ENCODE measurements around the gene PFKP.

The PFKP gene

DNA sequence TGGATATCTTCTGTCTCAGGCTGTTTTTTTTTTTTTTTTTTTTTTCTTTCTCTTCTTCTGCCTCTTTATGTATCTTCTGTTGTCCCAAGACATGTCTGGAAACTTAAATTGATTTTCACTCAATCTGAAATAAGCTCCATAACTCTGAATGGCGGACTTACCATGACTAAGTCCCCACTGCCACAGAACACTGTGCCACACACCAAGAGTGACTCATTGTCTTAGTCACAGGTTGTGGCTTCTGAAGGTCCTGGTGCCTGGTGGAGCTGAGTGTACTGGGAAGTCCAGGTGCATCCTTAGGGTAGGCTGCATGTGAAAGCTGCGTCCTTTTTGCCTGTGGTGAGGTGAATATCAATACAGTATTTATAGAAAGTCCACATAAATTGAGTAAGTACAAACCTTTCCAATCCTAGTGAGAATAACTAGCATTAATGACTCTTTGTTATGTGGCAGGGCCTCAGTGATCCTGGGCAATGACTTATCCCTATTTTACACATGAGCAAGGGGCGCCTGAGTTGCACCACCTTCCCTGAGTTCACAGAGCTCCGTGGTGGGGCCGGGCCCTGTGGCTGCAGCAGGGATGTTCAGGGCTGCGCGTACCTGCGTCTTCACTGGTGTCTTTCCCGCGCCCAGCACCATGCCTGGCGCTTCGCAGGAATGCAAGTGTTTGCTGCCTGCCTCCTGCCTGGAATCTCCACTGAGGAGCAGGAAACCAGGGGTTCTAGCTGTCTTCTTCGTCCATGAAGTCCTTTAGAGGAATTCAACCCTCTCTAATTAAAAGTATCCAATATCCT is 4.3 kb downstream of the PFKP start:
- H3K9ac ChIP-seq (ENCODE audit: low read depth, low read length): no peak overlapping the region
- no peaks in the 10 kb centered on the region for H3K9me3 ChIP-seq (ENCODE audit: control insufficient read depth, insufficient read depth, low read length)
- peaks cover 7% of the 10 kb centered on the region for H3K36me3 ChIP-seq (ENCODE audit: insufficient read depth, low read length)
- H3K4me1 ChIP-seq (ENCODE audit: insufficient read depth, low read length): peaks cover 20% of the 10 kb centered on the region; the same call in 1 of the 2 replicates

GRCh38 chr10:3072641-3073360 is 5.5 kb downstream of the PFKP start:
- H3K36me3 ChIP-seq (ENCODE audit: insufficient read depth, low read length): peaks cover 7% of the 10 kb centered on the region
- H3K9me3 ChIP-seq (ENCODE audit: control insufficient read depth, insufficient read depth, low read length): no peaks in the 10 kb centered on the region
- H3K9ac ChIP-seq (ENCODE audit: low read depth, low read length): no peak overlapping the region
- H3K4me1 ChIP-seq (ENCODE audit: insufficient read depth, low read length): peaks cover 23% of the 10 kb centered on the region; the same call in 1 of the 2 replicates

GRCh38 chr10:3074145-3074665 is 6.9 kb downstream of the PFKP start:
- Histone ChIP-seq H3K4me1 (ENCODE audit: insufficient read depth, low read length) (peaks cover 31% of the 10 kb centered on the region; the same call in 1 of the 2 replicates), H3K9me3 (ENCODE audit: control insufficient read depth, insufficient read depth, low read length) (no peaks in the 10 kb centered on the region), H3K36me3 (ENCODE audit: insufficient read depth, low read length) (peaks cover 7% of the 10 kb centered on the region), H3K9ac (ENCODE audit: low read depth, low read length) (no peak overlapping the region)

DNA sequence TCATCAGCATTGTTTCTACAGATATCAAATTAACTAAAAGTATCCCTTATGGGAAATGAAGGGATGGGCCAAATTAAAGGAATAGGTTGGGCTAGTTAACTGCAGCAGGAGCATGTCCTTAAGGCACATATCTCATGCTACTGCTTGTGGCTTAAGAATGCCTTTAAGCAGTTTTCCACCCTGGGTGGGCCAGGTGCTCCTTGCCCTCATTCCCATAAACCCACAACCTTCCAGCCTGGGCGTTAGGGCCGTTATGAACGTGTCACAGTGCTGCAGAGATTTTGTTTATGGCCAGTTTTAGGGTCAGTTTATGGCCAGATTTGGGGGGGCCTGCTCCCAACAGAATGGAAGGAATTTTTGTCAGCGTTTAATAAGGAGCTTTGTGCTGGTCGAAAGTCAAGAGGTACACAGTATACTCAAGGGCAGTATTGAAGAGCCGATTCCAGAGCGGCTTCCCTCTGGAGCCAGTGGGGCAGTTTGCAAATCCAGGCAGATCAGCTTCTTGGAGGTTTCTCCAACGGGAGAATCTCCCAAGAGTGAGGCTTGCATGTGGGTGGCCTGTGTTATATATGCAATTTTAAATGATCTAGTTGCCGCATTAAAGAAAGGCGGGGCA is 7.7 kb downstream of the PFKP start:
- Histone ChIP-seq H3K9ac (ENCODE audit: low read depth, low read length) (no peak overlapping the region), H3K9me3 (ENCODE audit: control insufficient read depth, insufficient read depth, low read length) (no peaks in the 10 kb centered on the region), H3K36me3 (ENCODE audit: insufficient read depth, low read length) (peaks cover 7% of the 10 kb centered on the region), H3K4me1 (ENCODE audit: insufficient read depth, low read length) (peaks cover 31% of the 10 kb centered on the region; the same call in 1 of the 2 replicates)

- Histone ChIP-seq H3K36me3 (ENCODE audit: insufficient read depth, low read length) (peaks cover 7% of the 10 kb centered on the region), H3K9me3 (ENCODE audit: control insufficient read depth, insufficient read depth, low read length) (no peaks in the 10 kb centered on the region), H3K4me1 (ENCODE audit: insufficient read depth, low read length) (peaks cover 31% of the 10 kb centered on the region; the same call in 1 of the 2 replicates), H3K9ac (ENCODE audit: low read depth, low read length) (no peak overlapping the region)
Measured at GRCh38 chr10:3076138-3076537, 8.8 kb downstream of the PFKP start.

GRCh38 chr10:3077509-3077908 is 10.2 kb downstream of the PFKP start:
- Histone ChIP-seq H3K9ac (ENCODE audit: low read depth, low read length) (no peak overlapping the region), H3K36me3 (ENCODE audit: insufficient read depth, low read length) (no peaks in the 10 kb centered on the region), H3K4me1 (ENCODE audit: insufficient read depth, low read length) (peaks cover 19% of the 10 kb centered on the region; the same call in 1 of the 2 replicates)

DNA sequence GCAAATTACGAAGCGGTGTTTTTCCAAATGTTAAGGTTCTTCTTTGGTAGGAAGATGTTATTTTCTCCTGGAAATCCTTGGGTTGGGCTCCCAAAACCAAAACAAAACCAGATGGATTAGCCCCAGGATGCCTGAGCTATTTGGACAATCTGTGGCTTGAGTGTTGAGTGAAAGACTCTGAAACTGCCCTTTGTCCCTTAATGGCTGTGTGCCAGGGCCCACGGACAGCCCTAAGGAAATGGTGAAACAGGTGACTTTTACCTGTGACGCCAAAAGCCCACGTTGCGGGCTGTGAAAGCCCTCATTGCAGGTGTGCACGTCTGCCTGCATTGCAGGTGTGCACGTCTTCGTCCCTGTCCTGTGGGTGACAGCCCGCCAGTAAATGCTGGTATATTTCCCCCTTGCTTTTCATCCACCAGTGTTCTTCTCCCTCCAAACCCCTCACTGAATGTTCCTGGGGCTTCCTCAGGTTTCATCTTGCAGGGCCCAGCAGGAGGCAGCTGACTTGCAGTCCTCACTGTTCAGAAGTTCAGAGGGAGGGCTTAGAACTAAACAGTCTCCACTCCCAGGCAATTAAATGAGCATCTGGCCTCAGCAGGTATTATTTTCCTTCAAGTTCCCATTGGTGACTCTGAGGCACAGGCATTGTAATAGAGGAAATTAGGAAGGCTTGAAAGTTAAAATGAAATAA is 10.7 kb downstream of the PFKP start:
- no peaks in the 10 kb centered on the region for H3K9me3 ChIP-seq (ENCODE audit: control insufficient read depth, insufficient read depth, low read length)
- peaks cover 6% of the 10 kb centered on the region; the same call in 1 of the 2 replicates for H3K36me3 ChIP-seq (ENCODE audit: insufficient read depth, low read length)
- H3K4me1 ChIP-seq (ENCODE audit: insufficient read depth, low read length): peaks cover 13% of the 10 kb centered on the region; the same call in 1 of the 2 replicates
- H3K9ac ChIP-seq (ENCODE audit: low read depth, low read length): no peak overlapping the region

More at GRCh38 chr10:3077509-3077908, 10.2 kb downstream of the PFKP start:
- no peaks in the 10 kb centered on the region for H3K9me3 ChIP-seq (ENCODE audit: control insufficient read depth, insufficient read depth, low read length)

DNA sequence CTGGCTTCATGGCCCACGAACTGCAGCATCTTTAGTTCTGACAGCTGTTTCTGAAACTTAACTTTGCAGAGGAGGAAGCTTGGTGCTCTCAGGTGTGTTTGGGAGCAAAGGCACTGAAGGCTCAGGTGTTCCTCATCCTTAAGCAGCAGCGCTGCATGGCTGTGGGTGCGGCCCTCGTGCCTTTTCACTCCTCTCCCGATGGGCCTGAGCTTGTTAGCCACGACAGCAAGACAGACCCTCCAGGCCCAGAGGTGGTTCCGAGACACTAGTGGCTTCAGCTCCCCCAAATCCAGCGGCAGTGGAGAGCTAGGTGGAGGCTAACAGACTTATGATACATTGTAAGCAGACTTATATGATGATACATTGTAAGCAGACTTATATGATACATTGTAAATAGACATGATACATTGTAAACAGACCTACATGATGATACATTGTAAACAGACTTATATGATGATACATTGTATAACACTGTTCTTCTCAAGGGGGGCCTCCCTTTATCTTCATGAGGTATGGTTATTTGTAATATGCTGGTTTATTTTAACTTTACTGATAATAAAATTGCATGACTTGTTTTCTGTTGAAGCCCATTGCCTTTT is 14.1 kb downstream of the PFKP start:
- Histone ChIP-seq H3K9me3 (ENCODE audit: control insufficient read depth, insufficient read depth, low read length) (no peaks in the 10 kb centered on the region), H3K4me1 (ENCODE audit: insufficient read depth, low read length) (peaks cover 11% of the 10 kb centered on the region; the same call in 1 of the 2 replicates), H3K9ac (ENCODE audit: low read depth, low read length) (no peak overlapping the region), H3K36me3 (ENCODE audit: insufficient read depth, low read length) (peaks cover 9% of the 10 kb centered on the region)

GRCh38 chr10:3082290-3082689 is 14.9 kb downstream of the PFKP start:
- peaks cover 11% of the 10 kb centered on the region; the same call in 1 of the 2 replicates for H3K4me1 ChIP-seq (ENCODE audit: insufficient read depth, low read length)
- H3K9ac ChIP-seq (ENCODE audit: low read depth, low read length): no peak overlapping the region
- no peaks in the 10 kb centered on the region for H3K9me3 ChIP-seq (ENCODE audit: control insufficient read depth, insufficient read depth, low read length)
- peaks cover 9% of the 10 kb centered on the region for H3K36me3 ChIP-seq (ENCODE audit: insufficient read depth, low read length)

DNA sequence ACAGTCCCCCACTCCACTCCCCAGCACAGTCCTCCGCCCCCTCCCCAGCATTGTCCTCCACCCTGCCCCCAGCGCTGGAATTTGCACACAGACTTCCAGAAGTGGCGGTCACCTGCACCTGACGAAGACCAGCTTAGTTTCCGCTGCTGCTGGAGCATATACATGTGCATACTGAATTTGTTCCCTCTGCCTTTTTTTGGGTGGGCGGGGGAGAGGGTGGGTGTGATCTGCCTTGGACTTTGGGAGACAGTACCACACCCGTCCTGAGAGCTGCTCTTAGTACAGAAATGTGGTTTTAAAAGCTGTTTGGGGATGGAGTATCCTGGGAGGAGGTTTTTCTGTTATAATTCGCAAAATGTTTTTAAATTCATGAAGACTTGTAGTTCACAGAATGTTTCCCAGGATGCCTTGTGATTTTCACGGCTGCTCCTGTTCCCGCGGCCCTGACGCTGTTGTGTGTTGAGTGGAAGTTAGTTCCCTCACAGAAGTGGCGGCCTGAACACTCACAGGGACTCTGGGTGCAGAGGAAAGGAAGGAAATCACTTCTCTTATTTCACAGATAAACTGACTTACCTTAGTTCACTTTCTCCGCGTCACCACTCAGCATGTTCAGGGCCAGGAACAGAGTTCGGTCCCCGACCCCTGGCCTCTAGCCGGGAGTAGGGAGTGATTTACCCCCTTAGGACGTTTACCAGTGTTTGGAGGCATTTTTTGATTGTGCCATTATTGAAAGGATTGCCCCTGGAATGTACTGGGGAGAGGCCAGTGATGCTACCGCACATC is 18.6 kb downstream of the PFKP start:
- H3K36me3 ChIP-seq (ENCODE audit: insufficient read depth, low read length): peaks cover 9% of the 10 kb centered on the region
- no peak overlapping the region for H3K9ac ChIP-seq (ENCODE audit: low read depth, low read length)
- peaks cover 9% of the 10 kb centered on the region for H3K4me1 ChIP-seq (ENCODE audit: insufficient read depth, low read length)
- no peaks in the 10 kb centered on the region for H3K9me3 ChIP-seq (ENCODE audit: control insufficient read depth, insufficient read depth, low read length)

GRCh38 chr10:3090388-3090787 is 23.0 kb downstream of the PFKP start:
- Histone ChIP-seq H3K4me1 (ENCODE audit: insufficient read depth, low read length) (peaks cover 27% of the 10 kb centered on the region), H3K9ac (ENCODE audit: low read depth, low read length) (no peak overlapping the region), H3K9me3 (ENCODE audit: control insufficient read depth, insufficient read depth, low read length) (no peaks in the 10 kb centered on the region), H3K36me3 (ENCODE audit: insufficient read depth, low read length) (peaks cover 3% of the 10 kb centered on the region; the same call in 1 of the 2 replicates)

DNA sequence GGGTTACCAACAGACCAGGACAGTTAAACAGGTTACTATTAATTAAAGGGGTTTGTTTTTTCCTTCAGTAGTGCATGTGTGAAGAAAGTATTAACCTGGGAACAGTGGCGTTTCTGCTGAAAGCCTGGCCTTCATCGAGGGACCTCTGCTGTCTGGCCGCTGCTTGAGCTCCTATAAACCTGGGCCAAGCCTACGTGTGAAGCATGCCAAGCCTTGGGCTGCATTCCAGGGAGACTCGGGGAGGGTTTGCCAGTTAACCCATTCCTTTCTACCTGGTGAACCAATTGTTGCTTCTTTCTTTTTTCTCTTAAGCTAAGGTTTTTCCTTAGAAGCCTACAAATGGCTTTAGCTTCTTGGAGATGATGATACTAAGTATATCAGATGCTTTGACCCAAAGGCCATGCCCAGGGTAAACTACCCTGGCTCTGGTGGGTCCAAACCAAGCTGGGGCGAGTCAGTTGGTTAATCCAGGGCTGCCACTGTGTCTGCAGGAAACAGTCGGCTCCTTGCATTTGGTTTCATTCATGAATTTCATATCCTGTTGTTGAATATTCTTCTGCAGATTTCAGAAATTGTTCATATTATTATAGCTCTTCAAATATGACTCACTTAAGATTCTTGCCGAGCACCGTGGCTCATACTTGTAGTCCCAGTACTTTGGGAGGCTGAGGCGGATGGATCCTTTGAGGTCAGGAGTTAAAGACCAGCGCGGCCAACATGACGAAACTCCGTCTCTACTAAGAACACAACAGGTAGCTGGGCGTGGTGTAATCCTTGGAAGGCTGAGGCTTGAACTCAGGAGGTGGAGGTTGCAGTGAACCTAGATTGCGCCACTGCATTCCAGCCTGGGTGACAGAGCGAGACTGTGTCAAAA is 23.8 kb downstream of the PFKP start:
- H3K4me1 ChIP-seq (ENCODE audit: insufficient read depth, low read length): peaks cover 35% of the 10 kb centered on the region
- H3K36me3 ChIP-seq (ENCODE audit: insufficient read depth, low read length): peaks cover 3% of the 10 kb centered on the region
- H3K9me3 ChIP-seq (ENCODE audit: control insufficient read depth, insufficient read depth, low read length): no peaks in the 10 kb centered on the region
- no peak overlapping the region for H3K9ac ChIP-seq (ENCODE audit: low read depth, low read length)
